SK-N-SH (cell line): ENCODE measurements around the gene MDH1. TPM values are rescaled to one million over a fixed set of nuclear protein-coding genes. Genes with fewer than 3 reads are reported as not detected.

Source experiments
- CTCF ChIA-PET: fragments of 300-600, 350-600 bp; formaldehyde crosslinking; extraction: SDS; loops from one replicate; lab custom pipeline; 2021; lab: Yijun Ruan, JAX
- POLR2A ChIA-PET: fragments of 350-600 bp; sonication (Branson Sonifier 250); formaldehyde crosslinking; extraction: SDS; loops from one replicate; lab custom pipeline; 2020; ENCODE audit warnings: antibody characterized with exemption, inconsistent platforms; lab: Yijun Ruan, JAX
- DNase-seq: peaks from one replicate; pipeline ENCODE4 v3.0.0; 2012
- H2AFZ ChIP-seq: fragments of 200-600 bp; sonication (generic); 2 replicates; pipeline ENCODE4 v1.8.1; 2016; ENCODE audit warnings: antibody characterized with exemption, mild to moderate bottlenecking, low read depth
- H3F3A ChIP-seq: fragments of 200-600 bp; sonication (generic); replicated peaks from 2 replicates; pipeline ENCODE3; 2016; ENCODE audit warnings: antibody characterized with exemption, mild to moderate bottlenecking; ENCODE audit not compliant: insufficient read depth
- H3K27ac ChIP-seq, 2 experiments: fragments of 200-500 bp in 1 of 2; fragments of 200-600 bp in 1 of 2; sonication (Bioruptor generic) in 1 of 2; sonication (generic), shearing (Covaris generic) in 1 of 2; 2 replicates each; pipeline versions ENCODE4 v1.5.1 to v1.6.1; 2014 to 2016; ENCODE audit warnings: low read depth in 2 of 2, inconsistent platforms in 1 of 2, low read length in 1 of 2, mild to moderate bottlenecking in 1 of 2, mixed read lengths in 1 of 2
- H3K27me3 ChIP-seq: fragments of 200-600 bp; sonication (generic), shearing (Covaris generic); 2 replicates; pipeline ENCODE4 v1.6.1; 2016; ENCODE audit warnings: mixed run types; ENCODE audit not compliant: insufficient read depth
- H3K36me3 ChIP-seq, 2 experiments: fragments of 200-500 bp in 1 of 2; fragments of 200-600 bp in 1 of 2; sonication (Bioruptor generic) in 1 of 2; sonication (generic) in 1 of 2; replicated peaks in 1 of 2; 2 replicates each; pipeline versions ENCODE3 to v1.5.1; 2014 to 2016; ENCODE audit warnings: low read length in 1 of 2, mild to moderate bottlenecking in 1 of 2; ENCODE audit not compliant: insufficient read depth in 2 of 2, control insufficient read depth in 1 of 2
- H3K4me1 ChIP-seq, 2 experiments: fragments of 200-500 bp in 1 of 2; fragments of 200-600 bp in 1 of 2; sonication (Bioruptor generic) in 1 of 2; sonication (generic), shearing (Covaris generic) in 1 of 2; 2 replicates each; pipeline versions ENCODE4 v1.5.1 to v1.6.1; 2014 to 2016; ENCODE audit warnings: low read depth in 1 of 2, low read length in 1 of 2, mixed run types in 1 of 2; ENCODE audit not compliant: insufficient read depth in 2 of 2, control insufficient read depth in 1 of 2
- H3K4me2 ChIP-seq: fragments of 200-600 bp; sonication (generic), shearing (Covaris generic); 2 replicates; pipeline ENCODE4 v1.6.1; 2017; ENCODE audit warnings: mixed run types
- H3K4me3 ChIP-seq, 2 experiments: fragments of 200-500 bp in 1 of 2; fragments of 200-600 bp in 1 of 2; sonication (Bioruptor generic) in 1 of 2; sonication (generic), shearing (Covaris generic) in 1 of 2; 2 replicates each; pipeline versions ENCODE4 v1.5.1 to v1.8.1; 2014 to 2016; ENCODE audit warnings: low read depth in 2 of 2, inconsistent platforms in 1 of 2, low read length in 1 of 2, mild to moderate bottlenecking in 1 of 2, mixed read lengths in 1 of 2, moderate library complexity in 1 of 2
- H3K79me2 ChIP-seq: fragments of 200-600 bp; sonication (generic); 2 replicates; pipeline ENCODE4 v1.8.1; 2017; ENCODE audit warnings: mild to moderate bottlenecking; ENCODE audit not compliant: insufficient read depth
- H3K9ac ChIP-seq: fragments of 200-600 bp; sonication (generic); 2 replicates; pipeline ENCODE4 v1.6.1; 2017; ENCODE audit warnings: mixed run types
- H3K9me2 ChIP-seq: fragments of 200-600 bp; sonication (generic); 2 replicates; pipeline ENCODE4 v1.6.1; 2017; ENCODE audit warnings: mixed run types
- H3K9me3 ChIP-seq: fragments of 200-600 bp; sonication (generic); 2 replicates; pipeline ENCODE4 v1.6.1; 2017; ENCODE audit warnings: mixed run types, mild to moderate bottlenecking, moderate library complexity
- H4K20me1 ChIP-seq: fragments of 200-600 bp; sonication (generic); 2 replicates; pipeline ENCODE4 v1.6.1; 2017; ENCODE audit warnings: mild to moderate bottlenecking, mixed run types; ENCODE audit not compliant: insufficient read depth
- ELF1 ChIP-seq: IDR thresholded peaks from 2 replicates; pipeline ENCODE4 v1.4.0; 2012
- EZH2phosphoT487 ChIP-seq: fragments of 200-600 bp; sonication (generic); IDR thresholded peaks from 2 replicates; pipeline ENCODE4 v1.6.1; 2017; ENCODE audit warnings: low read depth, mixed run types, mild to moderate bottlenecking, antibody characterized with exemption, moderate library complexity, borderline replicate concordance
- FOXM1 ChIP-seq: IDR thresholded peaks from 2 replicates; pipeline ENCODE4 v1.4.0; 2012; ENCODE audit warnings: low read depth, mild to moderate bottlenecking
- JUND ChIP-seq: IDR thresholded peaks from 2 replicates; pipeline ENCODE4 v1.4.0; 2012
- MEF2A ChIP-seq: IDR thresholded peaks from 2 replicates; pipeline ENCODE4 v1.4.0; 2012; ENCODE audit warnings: low read depth, borderline replicate concordance
- RCOR1 ChIP-seq: fragments of 150-350 bp; IDR thresholded peaks from 2 replicates; pipeline ENCODE4 v1.6.1; 2017; ENCODE audit warnings: antibody characterized with exemption, low read length
- RXRA ChIP-seq: IDR thresholded peaks from 2 replicates; pipeline ENCODE4 v1.4.0; 2012; ENCODE audit warnings: low read depth, mild to moderate bottlenecking, borderline replicate concordance
- YY1 ChIP-seq: IDR thresholded peaks from 2 replicates; pipeline ENCODE4 v1.4.0; 2012; ENCODE audit warnings: low read depth, mild to moderate bottlenecking
- WGBS: methylation state at CpG from one replicate; pipeline ENCODE4 v1.1.6; 2017; ENCODE audit warnings: low lambda C conversion rate; 5-methylcytosine and 5-hydroxymethylcytosine counted together
- polyA plus RNA-seq, 3 experiments: library from polyadenylated mRNA; depleted of rRNA; stranded (reverse); fragments of >200 nt; gene quantifications; 2 replicates each; pipeline ENCODE4 v1.2.3, GENCODE V29; 2012
- TF ChIP-seq, protein P1 (sequence below): fragments of 150-350 bp; IDR thresholded peaks from 2 replicates; pipeline ENCODE4 v1.6.1; 2017; ENCODE audit warnings: antibody characterized with exemption, low read length, low read depth, borderline replicate concordance
- TF ChIP-seq, protein P2 (sequence below): IDR thresholded peaks from 2 replicates; pipeline ENCODE4 v1.4.0; 2012; ENCODE audit warnings: low read depth
- TF ChIP-seq, protein P3 (sequence below): fragments of 150-350 bp; IDR thresholded peaks from 2 replicates; pipeline ENCODE4 v1.6.1; 2016; ENCODE audit warnings: mild to moderate bottlenecking, low read depth, low read length
- TF ChIP-seq, protein P4 (sequence below): IDR thresholded peaks from 2 replicates; pipeline ENCODE4 v1.6.1; 2012; ENCODE audit warnings: mild to moderate bottlenecking, low read depth, low read length, moderate library complexity

MDH1 gene
- polyA plus RNA-seq, 1 of the 3 experiments (the other 2 are of a cell fraction), result 201 TPM

DNA sequence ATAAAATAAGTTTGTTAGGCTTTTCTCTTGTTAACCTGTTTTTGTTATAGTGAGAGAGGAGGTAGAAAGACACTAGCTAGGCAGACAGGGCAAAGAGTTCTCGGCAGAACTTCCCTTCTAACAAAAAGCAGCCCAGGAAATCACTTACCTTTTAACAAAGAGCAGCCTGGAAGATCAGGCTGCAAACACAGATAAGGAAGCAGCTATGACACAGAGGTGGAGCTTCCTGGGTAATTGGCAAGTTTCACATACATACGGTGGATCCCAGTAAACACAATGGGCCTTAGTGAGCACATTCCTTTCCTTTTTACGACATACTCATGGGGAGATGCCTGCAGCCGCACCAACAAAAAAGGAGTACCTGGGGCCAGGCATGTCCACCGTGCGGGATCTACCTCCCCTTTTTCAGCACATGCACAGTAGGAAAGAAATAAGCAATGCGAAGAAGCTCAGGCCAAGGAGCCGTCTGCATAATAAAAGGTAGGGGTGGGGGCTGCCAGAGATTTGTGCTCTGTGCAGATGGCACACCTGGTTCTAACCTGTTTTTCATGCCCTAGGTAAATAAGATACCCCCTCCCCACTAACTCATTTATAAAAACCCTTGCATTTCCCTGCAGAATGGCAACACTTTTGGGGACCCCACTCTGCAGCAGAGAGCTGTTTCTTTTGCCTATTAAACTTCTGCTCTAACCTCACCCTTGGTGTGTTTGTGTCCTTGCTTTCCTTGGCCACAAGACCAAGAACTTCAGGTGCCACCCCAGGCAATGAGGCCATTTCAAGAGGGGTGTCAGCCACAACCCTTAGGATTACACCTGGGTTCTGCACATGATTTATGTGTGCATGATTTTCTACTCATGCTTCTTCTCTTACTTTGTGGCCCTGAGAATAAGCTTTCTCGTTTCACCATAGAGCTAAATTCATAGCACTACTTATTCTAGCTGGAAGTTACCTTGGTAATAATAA is 26.5 kb downstream of the MDH1 start (continued):
- TF ChIP-seq, protein P1, sequence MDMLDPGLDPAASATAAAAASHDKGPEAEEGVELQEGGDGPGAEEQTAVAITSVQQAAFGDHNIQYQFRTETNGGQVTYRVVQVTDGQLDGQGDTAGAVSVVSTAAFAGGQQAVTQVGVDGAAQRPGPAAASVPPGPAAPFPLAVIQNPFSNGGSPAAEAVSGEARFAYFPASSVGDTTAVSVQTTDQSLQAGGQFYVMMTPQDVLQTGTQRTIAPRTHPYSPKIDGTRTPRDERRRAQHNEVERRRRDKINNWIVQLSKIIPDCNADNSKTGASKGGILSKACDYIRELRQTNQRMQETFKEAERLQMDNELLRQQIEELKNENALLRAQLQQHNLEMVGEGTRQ, result no peak
- TF ChIP-seq, all 33 proteins: peak for 0

DNA sequence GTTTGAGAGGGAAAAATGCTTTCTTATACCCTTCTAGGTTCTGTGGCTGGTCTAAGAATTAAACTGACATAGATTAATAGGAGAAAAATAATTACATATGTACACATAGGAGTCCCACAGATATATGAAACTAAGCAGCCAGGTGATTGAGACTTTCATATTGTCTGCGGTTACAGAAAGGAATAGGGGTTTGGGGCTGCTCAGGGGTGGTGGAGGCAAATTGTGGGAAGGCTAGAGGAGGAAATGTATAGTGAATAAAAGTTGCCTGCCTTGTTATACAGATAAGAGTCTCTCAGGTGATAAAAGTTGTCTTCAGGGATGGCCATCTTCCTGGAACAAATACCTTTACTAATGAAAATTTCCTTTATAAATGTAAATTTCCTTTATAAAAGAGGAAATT is 28.6 kb downstream of the MDH1 start:
- Histone ChIP-seq H2AFZ (no peak overlapping the region), H3K9me3 (no peaks in the 10 kb centered on the region), H3K4me1 (peaks cover 4 to 6% of the 10 kb centered on the region in 2 experiments; a peak in 2 of 4 replicates), H3K9me2 (no peaks in the 10 kb centered on the region), H3K4me2 (no peak overlapping the region), H3F3A (no peaks in the 10 kb centered on the region), H3K9ac (no peak overlapping the region), H3K4me3 (no peak overlapping the region), H3K36me3 (no peaks in the 10 kb centered on the region), H4K20me1 (no peaks in the 10 kb centered on the region), H3K27me3 (no peaks in the 10 kb centered on the region), H3K79me2 (no peaks in the 10 kb centered on the region), H3K27ac (no peak overlapping the region)
- POLR2A ChIA-PET, result no interaction called here
- TF ChIP-seq YY1, result no peak
- CTCF ChIA-PET, result interaction anchor here (1.1 kb wide), 1 partner anchor 244 kb away, joined by 3 read pairs; no protein-coding TSS in a partner anchor
- DNase-seq, result no peak
- WGBS, result 75% methylated on average over 1 of the region's 1 CpG

DNA sequence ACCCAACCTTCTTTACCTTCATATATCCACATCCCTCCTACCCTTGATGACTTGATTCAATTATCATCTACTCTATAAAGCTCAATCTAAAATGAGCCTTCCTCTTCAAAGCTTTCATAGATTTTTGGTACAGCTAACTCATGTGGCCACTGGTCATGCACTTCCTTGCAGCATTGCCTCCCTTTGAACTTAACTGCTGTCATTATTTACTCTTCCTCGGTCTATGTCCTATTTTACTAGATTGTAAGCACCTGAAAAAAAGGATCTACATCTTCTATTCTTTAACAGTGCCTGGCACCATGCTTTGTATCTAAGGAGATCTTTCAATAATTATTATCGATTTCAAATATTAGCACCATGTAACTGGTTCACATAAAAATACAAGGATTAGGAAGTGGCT is 30.6 kb downstream of the MDH1 start:
- Histone ChIP-seq H3K4me1 (peaks cover 4% of the 10 kb centered on the region in 2 experiments; a peak in 2 of 4 replicates), H3F3A (no peaks in the 10 kb centered on the region), H4K20me1 (no peaks in the 10 kb centered on the region), H3K79me2 (no peaks in the 10 kb centered on the region), H3K9ac (no peak overlapping the region), H3K27ac (no peak overlapping the region), H3K9me2 (no peaks in the 10 kb centered on the region), H3K27me3 (no peaks in the 10 kb centered on the region), H3K36me3 (no peaks in the 10 kb centered on the region), H3K9me3 (no peaks in the 10 kb centered on the region), H3K4me2 (no peak overlapping the region), H2AFZ (no peak overlapping the region), H3K4me3 (no peak overlapping the region)
- no peak for DNase-seq
- 60% methylated on average over 2 of the region's 2 CpGs for WGBS
- TF ChIP-seq ELF1, result no peak
- TF ChIP-seq, protein P2, sequence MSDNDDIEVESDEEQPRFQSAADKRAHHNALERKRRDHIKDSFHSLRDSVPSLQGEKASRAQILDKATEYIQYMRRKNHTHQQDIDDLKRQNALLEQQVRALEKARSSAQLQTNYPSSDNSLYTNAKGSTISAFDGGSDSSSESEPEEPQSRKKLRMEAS, result no peak
- ChIA-PET CTCF (no interaction called here), POLR2A (no interaction called here)

DNA sequence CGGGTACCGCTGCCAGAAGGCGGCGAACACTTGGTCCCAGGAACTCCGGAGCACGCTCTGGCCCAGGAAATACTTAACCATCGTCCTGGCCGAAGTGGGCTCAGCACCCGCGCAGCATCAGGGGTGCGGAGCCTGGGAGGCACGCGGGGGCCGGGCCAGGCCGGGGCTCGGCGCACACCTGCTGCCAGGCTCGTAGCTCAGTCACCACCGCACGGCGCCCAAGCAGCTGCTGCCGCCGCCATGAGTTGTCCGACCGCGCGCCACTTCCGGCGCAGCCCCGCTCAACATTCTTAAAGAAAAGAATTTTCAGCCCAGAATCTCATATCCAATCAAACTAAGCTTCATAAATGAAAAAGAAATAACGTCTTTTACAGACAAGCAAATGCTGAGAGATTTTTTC is 34.0 kb downstream of the MDH1 start:
- no peaks in the 10 kb centered on the region for H3K79me2 ChIP-seq
- H3K9me3 ChIP-seq, result no peaks in the 10 kb centered on the region
- H3F3A ChIP-seq, result no peaks in the 10 kb centered on the region
- H3K36me3 ChIP-seq, result no peaks in the 10 kb centered on the region
- H4K20me1 ChIP-seq, result no peaks in the 10 kb centered on the region
- H3K27ac ChIP-seq, result no peak overlapping the region
- H3K9ac ChIP-seq, result no peak overlapping the region
- H3K4me2 ChIP-seq, result no peak overlapping the region
- H3K4me3 ChIP-seq, result no peak overlapping the region
- no peaks in the 10 kb centered on the region for H3K27me3 ChIP-seq
- CTCF ChIA-PET, result no interaction called here
- H3K4me1 ChIP-seq, result no peaks in the 10 kb centered on the region
- H2AFZ ChIP-seq, result no peak overlapping the region
- POLR2A ChIA-PET, result no interaction called here
- H3K9me2 ChIP-seq, result no peaks in the 10 kb centered on the region
- TF ChIP-seq EZH2phosphoT487 (no peak), RCOR1 (no peak), FOXM1 (no peak), JUND (no peak), MEF2A (no peak), RXRA (no peak)
- TF ChIP-seq, protein P3, sequence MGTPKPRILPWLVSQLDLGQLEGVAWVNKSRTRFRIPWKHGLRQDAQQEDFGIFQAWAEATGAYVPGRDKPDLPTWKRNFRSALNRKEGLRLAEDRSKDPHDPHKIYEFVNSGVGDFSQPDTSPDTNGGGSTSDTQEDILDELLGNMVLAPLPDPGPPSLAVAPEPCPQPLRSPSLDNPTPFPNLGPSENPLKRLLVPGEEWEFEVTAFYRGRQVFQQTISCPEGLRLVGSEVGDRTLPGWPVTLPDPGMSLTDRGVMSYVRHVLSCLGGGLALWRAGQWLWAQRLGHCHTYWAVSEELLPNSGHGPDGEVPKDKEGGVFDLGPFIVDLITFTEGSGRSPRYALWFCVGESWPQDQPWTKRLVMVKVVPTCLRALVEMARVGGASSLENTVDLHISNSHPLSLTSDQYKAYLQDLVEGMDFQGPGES, result no peak
- TF ChIP-seq, protein P4, sequence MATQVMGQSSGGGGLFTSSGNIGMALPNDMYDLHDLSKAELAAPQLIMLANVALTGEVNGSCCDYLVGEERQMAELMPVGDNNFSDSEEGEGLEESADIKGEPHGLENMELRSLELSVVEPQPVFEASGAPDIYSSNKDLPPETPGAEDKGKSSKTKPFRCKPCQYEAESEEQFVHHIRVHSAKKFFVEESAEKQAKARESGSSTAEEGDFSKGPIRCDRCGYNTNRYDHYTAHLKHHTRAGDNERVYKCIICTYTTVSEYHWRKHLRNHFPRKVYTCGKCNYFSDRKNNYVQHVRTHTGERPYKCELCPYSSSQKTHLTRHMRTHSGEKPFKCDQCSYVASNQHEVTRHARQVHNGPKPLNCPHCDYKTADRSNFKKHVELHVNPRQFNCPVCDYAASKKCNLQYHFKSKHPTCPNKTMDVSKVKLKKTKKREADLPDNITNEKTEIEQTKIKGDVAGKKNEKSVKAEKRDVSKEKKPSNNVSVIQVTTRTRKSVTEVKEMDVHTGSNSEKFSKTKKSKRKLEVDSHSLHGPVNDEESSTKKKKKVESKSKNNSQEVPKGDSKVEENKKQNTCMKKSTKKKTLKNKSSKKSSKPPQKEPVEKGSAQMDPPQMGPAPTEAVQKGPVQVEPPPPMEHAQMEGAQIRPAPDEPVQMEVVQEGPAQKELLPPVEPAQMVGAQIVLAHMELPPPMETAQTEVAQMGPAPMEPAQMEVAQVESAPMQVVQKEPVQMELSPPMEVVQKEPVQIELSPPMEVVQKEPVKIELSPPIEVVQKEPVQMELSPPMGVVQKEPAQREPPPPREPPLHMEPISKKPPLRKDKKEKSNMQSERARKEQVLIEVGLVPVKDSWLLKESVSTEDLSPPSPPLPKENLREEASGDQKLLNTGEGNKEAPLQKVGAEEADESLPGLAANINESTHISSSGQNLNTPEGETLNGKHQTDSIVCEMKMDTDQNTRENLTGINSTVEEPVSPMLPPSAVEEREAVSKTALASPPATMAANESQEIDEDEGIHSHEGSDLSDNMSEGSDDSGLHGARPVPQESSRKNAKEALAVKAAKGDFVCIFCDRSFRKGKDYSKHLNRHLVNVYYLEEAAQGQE, result no peak
- DNase-seq, result no peak
- WGBS, result 83% methylated on average over 17 of the region's 31 CpGs
